ENCODE data around the gene ACTRT3. TPM values are rescaled to one million over a fixed set of nuclear protein-coding genes. Genes with fewer than 3 reads are reported as not detected.

The ACTRT3 gene
- total RNA-seq (ENCODE audit: unreplicated experiment): 2.6 TPM
- long read RNA-seq, partial matches to known transcripts: 0 of 1 reads
- long read RNA-seq, other reads (novel, unspliced or antisense): 0 of 1 reads

GRCh38 chr3:169769287-169770181, at the start of gene ACTRT3:
Gene ACTRT3 (minus strand): TSS chr3:169769561. CDS start chr3:169769520, 41 bp downstream.
- peak; percentile 77 for DNase-seq (ENCODE audit: low spot score)
- Mint-ChIP-seq H3K4me1 (ENCODE audit: unreplicated experiment) (peaks cover 18% of the 10 kb centered on the region), H3K27ac (ENCODE audit: unreplicated experiment) (peak within 1 kb of the TSS; percentile 88)

GRCh38 chr3:169818316-169818715, 49.0 kb upstream of the ACTRT3 start:
- DNase-seq (ENCODE audit: low spot score): no peak
- Mint-ChIP-seq H3K4me1 (ENCODE audit: unreplicated experiment) (peaks cover 9% of the 10 kb centered on the region), H3K27ac (ENCODE audit: unreplicated experiment) (no peak overlapping the region), H3K4me3 (ENCODE audit: unreplicated experiment) (no peak overlapping the region), H3K9me3 (ENCODE audit: unreplicated experiment) (peaks cover 4% of the 10 kb centered on the region), H3K27me3 (ENCODE audit: unreplicated experiment) (peaks cover 3% of the 10 kb centered on the region), H3K36me3 (ENCODE audit: low read depth, unreplicated experiment) (peaks cover 11% of the 10 kb centered on the region)
- no peak for TF ChIP-seq CTCF (IDR thresholded peaks at IDR 0.05; ENCODE audit: unreplicated experiment)

More at GRCh38 chr3:169769287-169770181, at the start of gene ACTRT3:
- H3K36me3 Mint-ChIP-seq (ENCODE audit: low read depth, unreplicated experiment): peaks cover 19% of the 10 kb centered on the region
- H3K27me3 Mint-ChIP-seq (ENCODE audit: unreplicated experiment): peaks cover 21% of the 10 kb centered on the region
- H3K9me3 Mint-ChIP-seq (ENCODE audit: unreplicated experiment): no peaks in the 10 kb centered on the region
- H3K4me3 Mint-ChIP-seq (ENCODE audit: unreplicated experiment): peak within 1 kb of the TSS; percentile 92
- TF ChIP-seq CTCF (IDR thresholded peaks at IDR 0.05; ENCODE audit: unreplicated experiment): no peak

DNA sequence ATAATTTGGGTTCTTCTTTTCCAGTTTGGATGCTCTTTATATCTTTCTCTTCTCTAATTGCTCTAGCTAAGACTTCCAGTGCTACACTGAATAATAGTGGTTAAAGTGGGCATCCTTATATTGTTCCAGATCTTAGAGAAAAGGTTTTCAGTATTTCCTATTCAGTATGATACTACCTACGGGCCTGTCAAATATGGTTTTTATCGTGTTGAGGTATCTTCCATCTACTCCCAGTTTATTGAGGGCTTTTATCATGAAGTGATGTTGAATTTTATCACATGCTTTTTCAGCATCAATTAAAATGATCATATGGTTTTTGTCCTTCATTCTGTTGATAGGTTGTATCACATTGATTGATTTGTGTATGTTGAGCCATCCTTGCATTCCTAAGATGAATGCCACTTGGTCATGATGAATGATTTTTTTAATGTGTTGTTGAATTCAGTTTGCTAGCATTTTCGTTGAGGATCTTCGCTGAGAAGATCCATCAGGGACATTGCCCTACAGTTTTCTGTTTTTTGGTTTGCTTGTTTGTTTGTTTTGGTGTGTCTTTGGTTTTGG, 46.3 kb upstream of the ACTRT3 start:
- peaks cover 4% of the 10 kb centered on the region for H3K9me3 Mint-ChIP-seq (ENCODE audit: unreplicated experiment)
- peaks cover 13% of the 10 kb centered on the region for H3K36me3 Mint-ChIP-seq (ENCODE audit: low read depth, unreplicated experiment)
- H3K27ac Mint-ChIP-seq (ENCODE audit: unreplicated experiment): no peak overlapping the region
- H3K4me1 Mint-ChIP-seq (ENCODE audit: unreplicated experiment): peaks cover 18% of the 10 kb centered on the region
- no peak overlapping the region for H3K4me3 Mint-ChIP-seq (ENCODE audit: unreplicated experiment)
- no peak for DNase-seq (ENCODE audit: low spot score)
- H3K27me3 Mint-ChIP-seq (ENCODE audit: unreplicated experiment): peaks cover 3% of the 10 kb centered on the region
- TF ChIP-seq CTCF (IDR thresholded peaks at IDR 0.05; ENCODE audit: unreplicated experiment): no peak

- DNase-seq (ENCODE audit: low spot score): no peak
- Mint-ChIP-seq H3K9me3 (ENCODE audit: unreplicated experiment) (peaks cover 4% of the 10 kb centered on the region), H3K4me1 (ENCODE audit: unreplicated experiment) (peaks cover 22% of the 10 kb centered on the region), H3K36me3 (ENCODE audit: low read depth, unreplicated experiment) (peaks cover 13% of the 10 kb centered on the region), H3K27me3 (ENCODE audit: unreplicated experiment) (peaks cover 3% of the 10 kb centered on the region), H3K27ac (ENCODE audit: unreplicated experiment) (peak overlapping the region; percentile 28), H3K4me3 (ENCODE audit: unreplicated experiment) (peak overlapping the region; percentile 80)
- no peak for TF ChIP-seq CTCF (IDR thresholded peaks at IDR 0.05; ENCODE audit: unreplicated experiment)
Measured at GRCh38 chr3:169813757-169814517, 44.6 kb upstream of the ACTRT3 start.
